ENCODE measurements around the gene RHOB.

RHOB gene

GRCh38 chr2:20474757-20475566, 28.1 kb downstream of the RHOB start:
- DNase-seq = no peak

DNA sequence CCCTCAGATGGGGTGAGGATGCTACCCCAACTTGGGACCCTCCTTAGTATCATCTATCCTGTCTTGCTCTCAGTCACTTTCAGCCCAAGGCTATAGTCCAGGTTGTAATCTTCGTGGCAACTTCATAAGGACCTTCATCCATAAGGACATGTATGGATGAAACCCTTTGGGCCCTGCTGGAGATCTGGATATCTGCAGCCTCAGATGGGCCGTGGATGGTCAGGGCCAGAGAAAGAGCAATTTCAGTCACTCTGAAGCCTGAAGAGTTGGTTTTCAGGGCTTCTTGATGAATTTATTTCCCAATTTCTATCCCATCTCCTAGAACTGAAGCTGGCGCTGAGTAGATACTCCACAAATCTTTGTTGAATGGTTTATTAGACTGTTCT, 28.7 kb downstream of the RHOB start:
- no peak for DNase-seq

GRCh38 chr2:20476481-20476880, 29.6 kb downstream of the RHOB start:
- no peak for DNase-seq

DNA sequence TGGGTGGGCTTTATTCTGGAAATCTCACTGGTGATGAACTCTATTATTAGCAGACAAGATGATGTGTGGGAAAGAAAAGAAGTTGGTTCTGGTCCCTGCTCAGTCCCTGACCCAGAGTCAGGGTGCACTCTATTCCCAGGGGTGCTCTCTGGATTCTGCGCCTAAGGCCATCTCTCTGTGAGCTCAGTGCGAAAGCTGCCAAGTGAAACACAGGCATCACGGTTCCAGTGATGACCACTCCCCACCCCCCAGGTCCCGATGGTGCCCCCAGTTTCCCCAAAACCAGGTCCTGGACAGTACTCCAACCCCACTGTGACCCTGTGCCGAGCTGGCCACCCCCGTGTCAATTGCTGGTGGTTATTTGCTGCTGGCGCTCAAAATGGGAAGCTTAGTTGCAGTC, 30.1 kb downstream of the RHOB start:
- no peak for DNase-seq

- no peak for DNase-seq
These were observed 32.1 kb downstream of the RHOB start for GRCh38 chr2:20478961-20479360.

DNA sequence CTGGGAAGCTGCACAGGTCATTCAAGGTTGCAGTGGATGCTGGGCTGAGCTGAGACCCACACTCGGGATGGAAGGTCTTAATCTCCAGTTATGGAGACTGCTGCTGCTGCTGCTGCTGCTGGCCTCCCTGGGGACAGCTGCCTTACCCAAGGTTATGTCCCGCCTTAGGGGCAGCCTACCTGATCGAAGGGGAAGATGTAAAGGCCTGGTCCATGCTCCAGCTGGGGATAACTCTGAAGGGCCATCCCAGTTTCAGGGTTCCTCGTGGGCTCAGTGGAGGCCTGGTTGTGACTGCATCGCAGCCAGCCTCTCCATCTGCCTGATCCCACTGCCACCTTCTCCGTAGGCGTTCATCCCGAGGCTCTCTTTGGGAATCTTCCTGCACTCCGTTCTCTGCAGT, 33.0 kb downstream of the RHOB start:
- no peak for DNase-seq

GRCh38 chr2:20480913-20481312, 34.0 kb downstream of the RHOB start:
- no peak for DNase-seq

- DNase-seq = no peak
These were observed 35.0 kb downstream of the RHOB start for GRCh38 chr2:20481798-20482405.

- DNase-seq = no peak
These were observed 35.9 kb downstream of the RHOB start for GRCh38 chr2:20482725-20483124.

DNA sequence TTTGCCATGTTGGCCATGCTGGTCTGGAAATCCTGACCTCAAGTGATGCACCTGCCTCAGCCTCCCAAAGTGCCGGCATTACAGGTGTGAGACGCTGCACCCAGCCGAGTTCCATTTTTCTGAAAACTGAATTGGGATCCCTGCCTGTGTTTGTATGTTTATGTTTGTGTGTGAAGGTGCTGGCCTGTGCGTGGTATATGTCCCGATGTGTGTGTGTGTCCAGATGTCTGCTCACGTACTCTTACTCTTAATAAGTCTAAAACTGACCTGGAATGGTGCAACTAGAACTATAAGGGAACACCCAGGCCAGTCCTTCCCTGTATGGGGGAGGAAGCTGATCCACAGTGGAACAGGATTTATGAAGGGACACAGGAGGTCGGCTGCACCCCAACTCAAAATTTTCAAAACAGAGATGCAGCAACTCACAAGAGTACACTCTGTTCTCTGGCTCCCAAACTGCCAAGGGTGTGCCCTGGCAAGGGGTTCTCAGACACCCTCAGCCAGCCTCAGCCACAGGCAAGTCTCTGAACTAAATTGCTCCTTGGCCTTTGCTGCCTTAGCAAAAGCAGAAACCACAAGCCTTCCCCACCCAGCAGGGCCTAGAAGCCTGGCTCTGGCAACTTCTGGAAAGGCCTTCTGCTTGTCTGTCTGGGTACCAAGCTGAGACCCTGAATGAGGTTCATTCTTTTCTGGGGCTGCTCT, 36.5 kb downstream of the RHOB start:
- no peak for DNase-seq

GRCh38 chr2:20484034-20484617, 37.3 kb downstream of the RHOB start:
- DNase-seq = no peak

DNA sequence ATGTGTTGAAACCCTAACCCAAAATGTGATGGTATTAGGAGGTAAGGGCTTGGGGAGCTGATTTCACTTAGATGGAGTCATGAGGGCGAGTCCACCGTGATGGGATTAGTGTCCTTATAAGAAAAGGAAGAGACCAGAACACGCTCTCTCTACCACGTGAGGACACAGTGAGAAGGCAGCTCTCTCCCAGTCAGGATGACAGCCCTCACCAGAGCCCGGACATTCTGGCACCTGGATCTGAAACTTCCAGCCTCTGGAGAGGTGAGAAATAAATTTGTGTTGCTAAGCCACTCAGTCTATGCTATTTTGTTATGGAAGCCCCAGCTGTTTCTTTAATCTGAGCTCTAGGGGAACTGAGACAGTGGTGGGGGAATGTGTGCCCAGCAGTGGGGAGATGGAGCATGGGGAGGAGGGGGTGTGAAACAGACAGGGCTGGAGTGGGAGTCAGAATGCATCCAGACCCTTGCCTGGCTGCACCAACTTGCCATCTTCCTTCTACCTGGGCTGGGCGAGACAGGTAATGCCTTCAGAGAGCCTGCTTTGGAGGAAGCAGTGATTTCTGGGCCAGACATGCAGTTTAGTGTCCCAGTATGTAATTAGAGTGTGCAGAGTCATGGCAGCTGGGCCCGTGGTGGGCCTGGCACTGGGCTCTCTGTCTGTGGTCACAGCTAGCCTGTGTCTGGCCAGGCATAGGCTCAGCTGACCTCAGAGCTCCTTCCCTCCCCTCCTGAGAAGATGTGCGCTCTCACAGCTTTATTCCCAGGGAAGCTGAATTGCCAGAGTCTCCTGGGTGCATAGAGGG, 38.1 kb downstream of the RHOB start:
- DNase-seq = no peak

DNA sequence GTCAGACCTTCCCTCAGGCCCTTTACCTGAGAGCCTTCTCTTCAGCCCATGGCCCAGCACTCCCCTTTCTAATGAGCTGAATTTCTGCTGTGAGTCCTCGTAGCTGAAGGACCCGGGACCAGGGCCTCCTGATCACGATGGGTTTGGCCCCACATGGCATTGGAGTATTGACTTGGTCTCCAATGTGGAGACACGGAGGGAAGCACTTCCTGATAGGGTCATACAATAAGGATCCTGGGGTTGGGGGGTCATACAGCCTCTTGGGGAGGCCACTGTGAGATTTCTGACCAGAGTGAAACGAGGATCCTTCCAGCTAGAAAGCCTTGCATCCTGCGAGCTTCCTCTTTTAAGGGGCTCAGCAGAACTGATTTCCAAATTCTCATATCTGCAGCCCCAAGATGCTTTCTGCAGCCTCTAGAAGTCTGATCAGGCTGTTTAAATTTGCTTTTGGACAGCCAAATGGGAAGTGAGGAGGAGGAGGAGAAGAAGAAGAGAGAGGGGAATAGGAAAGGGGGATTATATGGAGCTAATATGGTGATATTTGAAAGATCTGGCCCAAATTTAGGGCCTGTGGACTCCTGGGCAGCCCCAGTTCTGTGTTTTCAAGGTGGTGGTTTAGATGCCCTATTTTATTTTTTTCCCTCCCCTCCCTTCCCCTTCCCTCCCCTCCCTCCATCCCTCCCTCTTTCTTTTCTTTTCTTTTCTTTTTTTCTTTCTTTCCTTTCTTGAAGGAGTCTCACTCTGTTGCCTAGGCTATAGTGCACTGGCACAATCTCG, 38.9 kb downstream of the RHOB start:
- DNase-seq = no peak

- DNase-seq = no peak
These were observed 39.7 kb downstream of the RHOB start for GRCh38 chr2:20486571-20486970.

DNA sequence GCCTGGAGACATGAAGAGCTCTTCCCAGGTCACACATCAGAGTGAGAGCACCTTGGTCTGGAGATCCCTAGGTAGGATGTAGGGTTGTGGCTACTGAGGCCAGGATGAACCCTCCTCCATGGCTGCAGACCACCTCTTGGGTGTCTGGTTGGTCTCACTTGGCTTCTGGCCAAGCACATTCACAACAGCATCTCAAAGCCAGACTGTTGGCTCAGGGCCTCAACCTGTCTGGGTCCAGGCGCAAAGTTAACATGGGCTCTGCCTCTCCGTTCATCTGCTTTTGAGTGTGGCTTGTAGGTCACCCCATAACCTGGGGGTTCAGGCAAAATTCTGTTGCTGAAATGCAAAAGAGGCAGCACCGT, 40.1 kb downstream of the RHOB start:
- no peak for DNase-seq

DNA sequence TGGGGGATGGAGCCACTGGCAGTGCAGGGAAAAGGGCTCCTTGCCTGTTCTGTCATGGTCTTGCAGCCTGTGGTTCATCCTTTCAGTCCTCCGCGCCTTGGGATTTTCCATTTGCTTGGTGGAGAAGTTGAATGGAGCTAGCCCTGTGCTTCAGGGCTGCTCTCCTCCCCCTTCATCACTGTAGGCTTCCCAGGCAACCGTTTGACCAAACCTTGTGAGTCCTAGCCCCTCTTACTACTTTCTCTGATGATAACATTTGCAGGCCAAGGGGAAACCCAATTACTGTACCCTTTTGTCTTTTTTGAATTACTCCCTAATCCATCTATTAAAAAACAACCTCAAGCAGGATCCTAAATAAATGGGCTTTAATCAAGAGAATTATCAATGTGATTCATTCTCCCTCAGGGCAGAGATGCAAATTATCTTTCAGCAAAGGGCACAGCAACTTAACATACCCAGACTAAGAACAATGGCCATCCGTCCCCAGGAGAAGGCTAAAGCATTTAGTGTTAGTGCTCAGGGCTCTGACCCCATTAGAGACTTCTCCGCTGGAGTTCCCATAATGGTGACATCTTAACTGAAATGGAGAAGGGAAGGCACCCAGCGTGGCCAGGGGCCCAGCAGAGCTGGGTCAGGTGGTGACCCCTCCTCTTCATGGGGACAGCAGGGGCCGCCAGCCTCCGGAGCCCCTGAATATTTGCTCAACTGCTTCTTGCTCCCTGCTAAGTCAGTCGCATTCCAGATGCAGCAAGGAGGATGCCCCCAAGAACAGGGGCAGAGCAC, 40.7 kb downstream of the RHOB start:
- DNase-seq = no peak

- no peak for DNase-seq
These were observed 41.3 kb downstream of the RHOB start for GRCh38 chr2:20488201-20488641.

DNA sequence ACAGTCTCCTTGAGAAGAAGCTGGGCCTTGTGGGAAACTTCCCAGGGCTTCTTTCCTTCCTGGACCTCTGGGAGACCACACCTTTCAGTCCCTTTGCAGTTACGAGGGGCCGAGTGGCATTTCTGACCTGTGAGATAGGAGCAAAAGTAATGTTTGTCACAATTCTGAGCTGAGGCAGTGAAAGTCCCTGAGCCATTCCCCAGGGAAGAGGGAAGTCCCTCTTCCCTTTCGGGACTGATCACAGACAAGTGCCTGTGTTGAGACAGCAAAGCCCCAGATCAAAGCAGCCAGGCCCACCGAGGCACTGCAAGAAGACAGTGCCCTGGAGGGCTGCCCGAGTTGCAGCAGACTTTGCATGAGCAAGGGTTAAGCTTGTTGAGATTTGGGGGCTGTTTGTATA, 41.9 kb downstream of the RHOB start:
- no peak for DNase-seq

GRCh38 chr2:20490300-20491181, 43.7 kb downstream of the RHOB start:
- DNase-seq = no peak

Measured in right kidney (tissue), 1 donor.